Activated CD8-positive, alpha-beta memory T cell treated with anti-CD3 and anti-CD28 coated beads, Interleukin-2, amount 50 U/mL, for 24 hours (primary cell): ENCODE data around the gene SETD1A.

Experiments
- DNase-seq: peaks from one replicate; pipeline ENCODE4 v3.0.0-alpha.2; 2020; ENCODE audit errors: extremely low read depth

The SETD1A gene

GRCh38 chr16:30957456-30958174, at the start of gene SETD1A:
Gene SETD1A (plus strand): TSS chr16:30957754. CDS start chr16:30958732, 978 bp downstream.
- DNase-seq, result peak; percentile 94

- DNase-seq, result no peak
Measured at GRCh38 chr16:30910427-30911029, 47.0 kb upstream of the SETD1A start.

DNA sequence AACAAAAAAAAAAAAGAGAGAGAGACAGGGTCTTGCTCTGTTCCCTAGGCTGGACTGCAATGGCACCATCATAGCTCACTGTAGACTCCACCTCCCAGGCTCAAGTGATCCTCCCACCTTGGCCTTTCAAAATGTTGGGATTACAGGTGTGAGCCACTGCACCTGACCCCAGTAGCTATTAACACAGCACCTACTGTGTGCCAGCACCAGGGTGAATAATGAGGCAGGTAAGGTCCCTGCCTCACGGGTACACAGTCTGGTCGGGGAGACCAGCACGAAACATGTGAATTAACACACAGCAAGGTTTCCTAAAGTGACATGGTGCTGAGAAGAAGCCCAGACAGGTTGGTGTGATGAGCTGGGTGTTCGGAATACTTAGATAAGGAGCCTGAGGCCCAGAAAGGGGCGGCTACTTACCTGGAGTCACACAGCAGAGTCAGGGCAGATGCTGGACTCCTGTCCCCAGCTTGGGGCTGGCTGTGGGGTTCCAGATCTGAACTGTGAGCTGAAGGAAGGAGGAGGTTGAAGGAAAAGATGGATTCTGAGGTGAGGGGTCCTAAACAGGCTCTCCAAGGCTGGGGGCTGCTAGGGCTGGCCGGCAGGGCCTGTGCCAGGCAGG, 44.7 kb upstream of the SETD1A start:
- no peak for DNase-seq

DNA sequence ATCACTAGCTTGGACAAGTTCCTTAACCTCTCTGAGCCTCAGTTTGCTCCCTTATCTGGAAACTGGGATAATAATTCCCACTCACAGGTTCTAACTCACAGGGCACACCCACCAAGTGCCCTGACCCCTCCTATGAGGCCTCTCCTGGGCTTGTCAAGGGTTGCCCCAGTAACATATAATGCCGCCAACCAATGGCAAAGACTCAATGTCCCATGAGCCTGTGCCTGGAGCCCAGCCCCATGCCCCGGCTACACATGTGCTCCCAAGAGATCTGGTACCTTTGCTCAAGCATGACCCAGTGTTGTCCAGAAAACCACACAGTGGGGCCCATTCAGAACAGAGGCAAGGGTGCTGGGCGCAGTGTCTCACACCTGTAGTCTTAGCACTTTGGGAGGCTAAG, 42.7 kb upstream of the SETD1A start:
- no peak for DNase-seq

GRCh38 chr16:30918614-30919013, 38.9 kb upstream of the SETD1A start:
- no peak for DNase-seq

- DNase-seq, result no peak
Measured at GRCh38 chr16:30920891-30921290, 36.7 kb upstream of the SETD1A start.

DNA sequence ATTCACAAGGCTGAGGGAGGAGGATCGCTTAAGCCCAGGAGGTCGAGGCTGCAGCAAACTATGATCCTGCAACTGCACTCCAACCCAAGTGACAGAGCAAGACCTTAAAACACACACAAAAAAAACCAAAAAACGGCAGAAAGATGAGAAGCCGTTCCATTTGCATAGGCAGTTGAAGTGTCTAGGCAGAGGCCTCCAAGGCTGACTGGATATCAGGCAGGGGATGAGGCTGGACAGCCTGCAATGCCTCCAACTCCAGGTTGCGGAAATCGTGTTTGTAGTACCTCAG, 36.2 kb upstream of the SETD1A start:
- DNase-seq, result no peak

DNA sequence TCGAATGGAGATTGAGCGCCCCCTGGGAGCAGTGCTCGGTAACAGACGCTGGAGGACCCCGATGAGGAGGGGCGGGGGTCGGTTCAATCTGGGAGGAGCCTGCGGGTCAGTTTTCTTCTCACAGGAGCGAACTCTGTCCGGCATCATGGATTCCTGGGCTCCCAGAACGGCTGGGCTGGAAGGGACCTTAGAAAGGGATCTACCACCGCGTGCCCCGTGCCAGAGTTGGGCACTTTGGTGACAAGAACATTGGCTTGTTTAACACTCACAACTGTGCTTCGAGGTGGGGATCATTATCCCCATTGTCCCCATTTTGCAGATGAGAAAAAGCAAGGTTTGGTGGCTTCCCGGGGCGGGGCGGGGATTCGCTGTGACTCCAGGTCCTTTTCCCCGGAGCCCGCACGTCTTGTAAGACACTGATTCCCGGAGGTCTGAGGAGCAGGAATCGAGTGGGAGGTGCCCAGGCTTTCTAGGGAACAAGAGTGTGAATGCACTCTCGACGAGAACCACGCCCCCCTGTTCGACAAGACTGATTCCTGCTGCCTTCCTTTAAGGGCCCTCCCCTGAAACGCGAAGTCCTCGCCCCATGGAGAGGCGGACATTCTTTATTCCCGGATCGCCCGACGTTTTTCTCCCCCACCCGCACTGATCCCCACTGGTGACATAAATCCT, 35.7 kb upstream of the SETD1A start:
- DNase-seq, result peak; percentile 69

GRCh38 chr16:30922420-30922959, 35.1 kb upstream of the SETD1A start:
- peak; percentile 100 for DNase-seq

DNA sequence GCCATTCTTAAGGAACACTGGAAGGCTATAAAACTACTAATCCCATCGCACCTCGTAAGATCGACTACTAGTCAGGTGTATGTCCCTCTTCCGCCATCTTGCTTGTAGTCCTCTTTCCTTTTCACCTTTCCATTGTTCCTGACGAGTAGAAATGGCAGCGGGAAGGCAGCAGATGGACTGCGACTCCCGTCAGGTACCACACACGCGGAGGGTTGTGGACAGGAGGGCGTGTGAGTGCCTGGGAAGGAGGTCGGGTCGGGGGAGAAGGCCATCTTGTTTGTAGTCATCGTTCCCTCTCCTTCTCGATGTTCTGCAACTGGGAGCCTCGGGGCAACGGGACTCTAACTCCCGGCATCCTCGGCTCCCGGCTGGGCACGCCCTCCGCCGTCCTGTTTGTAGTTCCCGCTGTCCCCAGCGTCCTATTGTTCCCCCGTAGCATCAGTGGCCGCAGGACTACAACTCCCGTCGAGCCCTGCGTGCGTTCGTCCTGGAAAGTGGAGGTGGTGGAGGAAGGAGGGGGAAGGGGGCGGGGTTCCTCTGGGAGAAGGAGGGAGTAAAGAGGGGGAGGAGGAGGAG, 34.5 kb upstream of the SETD1A start:
- peak; percentile 92 for DNase-seq

DNA sequence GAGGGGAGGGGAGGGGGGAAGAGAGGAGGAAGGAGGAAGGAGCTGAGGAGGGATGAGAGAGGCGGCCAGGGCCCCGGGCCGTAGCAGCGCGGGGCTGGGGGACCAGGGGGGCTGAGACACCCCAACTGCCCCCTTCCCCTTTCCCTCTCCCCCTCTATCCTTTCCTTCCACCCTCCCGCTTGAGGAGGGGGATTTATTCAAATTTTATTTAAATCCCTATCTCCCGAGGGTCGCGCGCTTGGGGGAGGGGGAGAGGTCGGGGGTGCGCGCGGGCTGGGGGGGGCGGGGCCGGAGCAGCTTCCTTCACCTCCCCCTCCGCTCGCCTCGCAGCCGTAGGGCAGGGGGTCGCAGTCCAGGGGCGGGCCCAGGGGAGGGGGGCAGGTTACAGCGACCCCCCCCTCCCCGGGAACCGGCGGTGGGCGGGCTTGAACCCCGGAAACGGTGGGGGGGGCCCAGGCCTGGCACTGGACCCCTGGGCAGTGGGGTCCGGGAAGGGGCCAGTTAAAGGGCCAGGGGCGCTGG, 33.9 kb upstream of the SETD1A start, which contains the start of gene FBXL19:
Gene FBXL19 (plus strand): TSS at position 19 of the 522 bp plus-strand sequence. CDS start 2,183 bp downstream, outside the sequence.
- no peak for DNase-seq

- no peak for DNase-seq
Measured at GRCh38 chr16:30924076-30924912, 33.3 kb upstream of the SETD1A start.

DNA sequence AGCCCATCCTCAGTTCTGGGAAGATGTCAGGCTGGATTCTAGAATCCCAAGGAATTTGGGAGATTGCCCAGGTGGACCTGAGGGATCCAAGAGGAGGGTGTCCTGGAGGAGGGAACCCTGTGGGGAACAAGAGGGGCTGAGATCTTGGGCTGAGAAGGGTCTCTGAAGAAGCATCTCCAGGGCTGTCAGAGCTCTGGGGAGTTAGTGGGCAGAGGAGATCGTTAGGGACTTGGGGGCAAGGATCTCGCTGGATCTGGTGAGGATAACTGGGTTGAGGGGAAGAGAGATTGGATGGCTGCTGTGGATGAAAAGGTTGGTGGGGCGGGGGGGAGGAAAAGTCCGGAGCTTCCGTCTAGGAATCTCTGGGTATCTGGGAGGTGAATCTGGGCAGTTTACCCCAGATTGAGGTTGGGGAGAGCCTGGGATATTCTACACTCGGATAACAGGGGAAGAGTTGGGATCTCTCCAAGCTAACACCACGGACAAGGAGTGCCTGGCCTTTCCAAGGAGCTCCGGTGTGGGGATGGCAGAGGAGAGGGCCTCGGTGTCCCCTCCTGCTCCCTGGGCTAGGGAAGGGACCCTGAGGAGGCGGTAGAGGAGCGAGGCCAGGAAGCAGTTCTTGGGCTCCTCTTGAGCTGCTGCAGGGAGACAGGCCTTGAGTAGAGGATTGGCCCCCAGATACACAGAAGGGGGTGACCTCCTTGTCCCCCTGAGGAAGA, 32.5 kb upstream of the SETD1A start:
- DNase-seq, result no peak

DNA sequence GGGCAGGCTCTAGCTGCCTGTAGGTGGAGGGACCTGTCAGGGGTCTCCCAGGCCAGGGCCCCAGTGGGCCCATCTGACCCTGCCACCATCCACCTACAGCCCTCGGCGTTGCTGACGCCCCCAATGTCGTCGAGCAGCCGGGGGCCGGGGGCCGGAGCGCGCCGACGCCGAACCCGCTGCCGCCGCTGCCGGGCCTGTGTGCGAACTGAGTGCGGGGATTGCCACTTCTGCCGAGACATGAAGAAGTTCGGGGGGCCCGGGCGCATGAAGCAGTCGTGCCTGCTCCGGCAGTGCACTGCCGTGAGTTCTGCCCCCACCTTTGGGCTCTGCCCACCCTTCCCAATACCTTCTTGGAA, 31.9 kb upstream of the SETD1A start:
- DNase-seq, result no peak

DNA sequence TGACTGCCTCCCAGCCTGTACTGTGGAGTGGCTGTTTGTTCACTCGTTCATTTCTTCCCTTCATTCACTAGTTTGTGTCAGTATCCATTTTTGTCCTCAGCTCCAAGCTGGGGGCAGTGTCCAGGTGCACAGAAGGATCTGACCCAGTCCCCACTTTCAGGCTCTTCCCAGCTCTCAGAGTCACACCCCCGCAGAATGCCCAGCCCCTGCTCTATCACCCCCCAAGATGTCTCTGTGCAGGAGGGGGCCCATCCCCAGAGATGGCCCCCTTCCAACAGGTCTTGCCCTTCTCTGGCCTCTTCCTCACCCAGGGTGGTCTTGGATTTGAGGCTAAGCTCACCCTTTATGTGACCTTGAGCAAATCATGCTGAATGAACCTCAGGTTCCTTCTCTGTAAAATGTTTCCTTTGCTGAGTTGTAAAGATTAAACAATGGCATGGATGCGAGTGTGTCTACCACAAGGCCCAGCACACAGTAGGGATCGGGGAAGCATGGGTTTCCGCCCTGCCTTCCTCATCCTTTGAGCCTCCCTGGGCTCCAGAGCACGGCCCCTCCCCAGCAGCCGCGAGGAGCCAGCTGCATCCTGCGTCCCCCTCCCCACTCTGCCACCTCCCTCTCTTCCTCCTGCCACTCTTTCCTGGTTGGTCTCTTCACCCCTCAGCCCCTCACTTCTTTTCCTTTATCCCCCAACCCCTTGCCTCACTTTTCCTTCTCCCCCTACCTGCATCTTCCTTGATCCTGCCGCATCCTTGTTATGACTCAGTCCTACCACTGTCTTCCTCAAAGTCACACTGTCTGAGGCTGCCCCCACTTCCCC, 31.4 kb upstream of the SETD1A start:
- no peak for DNase-seq

DNA sequence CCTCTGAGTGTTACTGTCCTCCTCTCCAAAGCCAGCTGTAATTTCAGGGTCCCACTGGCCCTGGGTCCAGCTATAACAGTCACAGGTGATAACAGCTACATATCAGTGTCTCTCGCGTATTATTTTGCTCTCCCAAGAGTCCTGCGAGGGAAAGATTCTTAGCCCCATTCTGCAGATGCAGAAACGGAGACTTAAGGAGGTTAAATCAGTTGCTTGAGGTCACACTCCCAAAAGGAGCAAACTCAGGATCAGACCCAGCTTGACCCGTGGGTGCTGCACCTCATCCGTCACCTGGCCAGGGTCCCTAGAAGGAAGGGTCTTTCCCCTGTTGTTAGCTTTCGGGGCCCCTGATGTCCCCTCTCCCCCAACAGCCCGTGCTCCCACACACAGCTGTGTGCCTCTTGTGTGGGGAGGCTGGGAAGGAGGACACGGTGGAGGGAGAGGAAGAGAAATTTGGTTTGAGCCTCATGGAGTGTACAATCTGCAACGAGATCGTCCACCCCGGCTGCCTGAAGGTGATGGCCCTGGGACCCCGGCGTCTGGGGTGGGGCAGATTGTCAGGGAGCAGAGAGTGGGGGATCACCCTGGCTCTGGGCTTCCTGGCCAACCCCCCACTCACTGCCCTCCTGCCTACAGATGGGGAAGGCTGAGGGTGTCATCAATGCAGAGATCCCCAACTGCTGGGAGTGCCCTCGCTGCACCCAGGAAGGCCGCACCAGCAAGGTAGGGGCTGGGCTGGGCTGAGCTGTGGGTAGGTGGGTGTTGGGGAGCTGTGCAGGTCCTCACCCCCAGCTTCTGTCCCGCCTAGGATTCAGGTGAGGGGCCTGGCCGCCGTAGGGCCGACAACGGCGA, 30.4 kb upstream of the SETD1A start:
- DNase-seq, result no peak

GRCh38 chr16:30927789-30928378, 29.7 kb upstream of the SETD1A start:
- DNase-seq, result no peak

GRCh38 chr16:30928390-30928789, 29.2 kb upstream of the SETD1A start:
- no peak for DNase-seq
